ENCODE results near the gene EEPD1. TPM values are rescaled to one million over a fixed set of nuclear protein-coding genes. Genes with fewer than 3 reads are reported as not detected.

The EEPD1 gene
- total and polyA plus RNA-seq, 11 donors: 3.7 to 12.2 (median 7.7) TPM

- intact Hi-C loops (cut with DNase I): loop anchor here in 2 of 10 donors (10.0 kb wide), 2 partner anchors 599 to 609 kb away; partner anchors contain the start of gene HERPUD2 (in 1 of the 2)
- TF ChIP-seq POLR2A (IDR thresholded peaks at IDR 0.05) (no peak), CTCF (IDR thresholded peaks at IDR 0.05) (no peak)
- ATAC-seq (no peak), DNase-seq (no peak)
- Histone ChIP-seq H3K4me3 (no peak overlapping the region), H3K27ac (peak overlapping the region in 10 of 12 donors; percentile 38 to 83 (median 79)), H3K4me1 (peaks cover 10 to 67% (median 41%) of the 10 kb centered on the region in 12 donors), H3K27me3 (no peaks in the 10 kb centered on the region), H3K36me3 (peaks cover 0 to 5% (median 4%) of the 10 kb centered on the region in 9 donors), H3K9me3 (no peaks in the 10 kb centered on the region)
- WGBS, 4 donors: 59 to 85% (median 67%) methylated on average over 6 of the region's 6 CpGs
Observed at GRCh38 chr7:36304099-36304425, 151.0 kb downstream of the EEPD1 start.

GRCh38 chr7:36305226-36305625 is 152.2 kb downstream of the EEPD1 start:
- TF ChIP-seq CTCF (IDR thresholded peaks at IDR 0.05): no peak
- TF ChIP-seq POLR2A (IDR thresholded peaks at IDR 0.05): no peak
- H3K36me3 ChIP-seq: no peaks in the 10 kb centered on the region
- H3K27ac ChIP-seq: no peak overlapping the region
- no peak for DNase-seq
- WGBS, 4 donors: 96 to 98% (median 98%) methylated on average over 18 of the region's 18 CpGs
- no peak for ATAC-seq
- H3K4me3 ChIP-seq: no peak overlapping the region
- H3K4me1 ChIP-seq: peaks cover 10 to 62% (median 40%) of the 10 kb centered on the region in 12 donors
- no peaks in the 10 kb centered on the region for H3K27me3 ChIP-seq
- intact Hi-C loops (cut with DNase I): loop anchor here in 2 of 10 donors (10.0 kb wide), 2 partner anchors 600 to 610 kb away; partner anchors contain the start of gene HERPUD2 (in 1 of the 2)
- no peaks in the 10 kb centered on the region for H3K9me3 ChIP-seq

GRCh38 chr7:36305648-36306047 is 152.6 kb downstream of the EEPD1 start:
- TF ChIP-seq CTCF (IDR thresholded peaks at IDR 0.05) (no peak), POLR2A (IDR thresholded peaks at IDR 0.05) (no peak)
- Histone ChIP-seq H3K27me3 (no peaks in the 10 kb centered on the region), H3K9me3 (no peaks in the 10 kb centered on the region), H3K36me3 (no peaks in the 10 kb centered on the region), H3K4me1 (peaks cover 7 to 58% (median 36%) of the 10 kb centered on the region in 12 donors), H3K4me3 (no peak overlapping the region), H3K27ac (no peak overlapping the region)
- WGBS, 4 donors: 97 to 99% (median 98%) methylated on average over 5 of the region's 5 CpGs
- DNase-seq (no peak), ATAC-seq (no peak)
- intact Hi-C loops (cut with DNase I): loop anchor here in 2 of 10 donors (10.0 kb wide), 2 partner anchors 601 to 611 kb away; partner anchors contain the start of gene HERPUD2 (in 1 of the 2)

- Histone ChIP-seq H3K4me1 (peaks cover 5 to 52% (median 30%) of the 10 kb centered on the region in 12 donors), H3K27me3 (no peaks in the 10 kb centered on the region), H3K9me3 (no peaks in the 10 kb centered on the region), H3K4me3 (no peak overlapping the region), H3K27ac (no peak overlapping the region), H3K36me3 (no peaks in the 10 kb centered on the region)
- no peak for ATAC-seq
- TF ChIP-seq CTCF (IDR thresholded peaks at IDR 0.05) (no peak), POLR2A (IDR thresholded peaks at IDR 0.05) (no peak)
- DNase-seq: no peak
- 90 to 96% (median 94%) methylated on average over 5 of the region's 5 CpGs for WGBS, 4 donors
- intact Hi-C loops (cut with DNase I): loop anchor here in 2 of 10 donors (10.0 kb wide), 2 partner anchors 601 to 611 kb away; partner anchors contain the start of gene HERPUD2 (in 1 of the 2)
Observed at GRCh38 chr7:36306222-36306621, 153.2 kb downstream of the EEPD1 start.
